ENCODE results near the gene KLF3. TPM values are rescaled to one million over a fixed set of nuclear protein-coding genes. Genes with fewer than 3 reads are reported as not detected.

KLF3 gene
- total and polyA plus RNA-seq, 2 donors from 2014 or later = 9.3 to 87.7 TPM

DNA sequence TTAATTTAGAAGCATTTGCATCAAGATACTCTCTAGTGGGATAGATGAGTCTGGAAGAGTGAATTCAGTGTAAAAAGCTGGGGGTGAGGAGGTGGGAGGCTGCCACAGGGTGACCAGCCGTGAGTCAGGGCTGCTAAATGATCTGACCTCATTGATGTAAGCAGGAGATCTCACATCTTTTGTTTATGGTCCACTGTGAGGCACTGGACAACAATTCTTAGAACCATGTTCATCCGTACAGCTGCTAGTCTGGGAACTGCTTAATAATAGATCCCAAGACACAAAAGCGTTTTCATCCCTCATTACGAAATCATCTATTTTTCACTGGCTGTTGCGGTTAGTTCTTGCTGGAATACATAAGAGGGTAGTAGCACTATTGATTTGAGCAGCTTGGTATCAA is 14.1 kb downstream of the KLF3 start:
- DNase-seq = no peak
- intact Hi-C loops (cut with DNase I) = loop anchor here (10.0 kb wide), 1 partner anchor 353 kb away; no protein-coding TSS in a partner anchor
- H3K27ac ChIP-seq (ENCODE audit: low read depth in 2 of 2, low read length in 2 of 2) = no peak overlapping the region
- TF ChIP-seq, protein P1, sequence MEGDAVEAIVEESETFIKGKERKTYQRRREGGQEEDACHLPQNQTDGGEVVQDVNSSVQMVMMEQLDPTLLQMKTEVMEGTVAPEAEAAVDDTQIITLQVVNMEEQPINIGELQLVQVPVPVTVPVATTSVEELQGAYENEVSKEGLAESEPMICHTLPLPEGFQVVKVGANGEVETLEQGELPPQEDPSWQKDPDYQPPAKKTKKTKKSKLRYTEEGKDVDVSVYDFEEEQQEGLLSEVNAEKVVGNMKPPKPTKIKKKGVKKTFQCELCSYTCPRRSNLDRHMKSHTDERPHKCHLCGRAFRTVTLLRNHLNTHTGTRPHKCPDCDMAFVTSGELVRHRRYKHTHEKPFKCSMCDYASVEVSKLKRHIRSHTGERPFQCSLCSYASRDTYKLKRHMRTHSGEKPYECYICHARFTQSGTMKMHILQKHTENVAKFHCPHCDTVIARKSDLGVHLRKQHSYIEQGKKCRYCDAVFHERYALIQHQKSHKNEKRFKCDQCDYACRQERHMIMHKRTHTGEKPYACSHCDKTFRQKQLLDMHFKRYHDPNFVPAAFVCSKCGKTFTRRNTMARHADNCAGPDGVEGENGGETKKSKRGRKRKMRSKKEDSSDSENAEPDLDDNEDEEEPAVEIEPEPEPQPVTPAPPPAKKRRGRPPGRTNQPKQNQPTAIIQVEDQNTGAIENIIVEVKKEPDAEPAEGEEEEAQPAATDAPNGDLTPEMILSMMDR (IDR thresholded peaks at IDR 0.05; ENCODE audit: borderline replicate concordance, extremely low read depth, insufficient read depth) = no peak
- FAIRE-seq = no peak
- H3K4me1 ChIP-seq (ENCODE audit: control insufficient read depth in 2 of 3, insufficient read depth in 2 of 3, low read depth in 1 of 3, low read length in 3 of 3) = peaks cover 6 to 29% (median 21%) of the 10 kb centered on the region in 3 donors
- no peaks in the 10 kb centered on the region for H3K27me3 ChIP-seq (ENCODE audit: control insufficient read depth, insufficient read depth, low read length)
- no peak overlapping the region for H3K4me3 ChIP-seq (ENCODE audit: low read length in 3 of 3)
- H3K9me3 ChIP-seq (ENCODE audit: control insufficient read depth in 2 of 3, insufficient read depth in 1 of 3, low read length in 3 of 3) = no peaks in the 10 kb centered on the region
- H3K36me3 ChIP-seq (ENCODE audit: control insufficient read depth in 2 of 3, insufficient read depth in 3 of 3, low read length in 3 of 3) = peaks cover 0 to 10% (median 8%) of the 10 kb centered on the region in 3 donors
- H3K9ac ChIP-seq (ENCODE audit: low read length in 3 of 3) = no peak overlapping the region

DNA sequence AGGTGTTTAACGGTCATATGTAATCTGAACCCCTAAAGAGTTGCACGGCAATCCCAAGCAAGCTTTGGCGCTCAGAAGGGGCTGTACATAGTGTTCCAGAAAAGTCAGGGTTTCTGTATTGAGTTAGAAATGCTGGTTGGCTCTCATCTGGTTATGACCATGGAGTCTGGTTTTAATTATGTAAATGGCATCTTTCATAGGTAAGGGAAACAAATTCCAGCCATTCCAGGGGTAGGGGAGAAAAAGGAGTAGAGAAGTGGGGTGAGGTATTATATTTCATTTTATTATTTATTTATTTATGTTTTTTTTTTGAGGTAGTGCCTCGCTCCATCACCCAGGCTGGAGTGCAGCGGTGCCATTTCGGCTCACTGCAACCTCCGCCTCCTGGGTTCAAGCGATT is 15.9 kb downstream of the KLF3 start:
- H3K4me1 ChIP-seq (ENCODE audit: control insufficient read depth in 2 of 3, insufficient read depth in 2 of 3, low read depth in 1 of 3, low read length in 3 of 3) = peaks cover 0 to 11% (median 9%) of the 10 kb centered on the region in 3 donors
- intact Hi-C loops (cut with DNase I) = loop anchor here (10.0 kb wide), 1 partner anchor 355 kb away; no protein-coding TSS in a partner anchor
- no peaks in the 10 kb centered on the region for H3K9me3 ChIP-seq (ENCODE audit: control insufficient read depth in 2 of 3, insufficient read depth in 1 of 3, low read length in 3 of 3)
- no peak overlapping the region for H3K27ac ChIP-seq (ENCODE audit: low read depth in 2 of 2, low read length in 2 of 2)
- H3K36me3 ChIP-seq (ENCODE audit: control insufficient read depth in 2 of 3, insufficient read depth in 3 of 3, low read length in 3 of 3) = peaks cover 0 to 10% (median 9%) of the 10 kb centered on the region in 3 donors
- TF ChIP-seq, protein P1 (IDR thresholded peaks at IDR 0.05; ENCODE audit: borderline replicate concordance, extremely low read depth, insufficient read depth) = no peak
- DNase-seq = no peak
- H3K4me3 ChIP-seq (ENCODE audit: low read length in 3 of 3) = no peak overlapping the region
- no peaks in the 10 kb centered on the region for H3K27me3 ChIP-seq (ENCODE audit: control insufficient read depth, insufficient read depth, low read length)
- H3K9ac ChIP-seq (ENCODE audit: low read length in 3 of 3) = no peak overlapping the region
- no peak for FAIRE-seq

DNA sequence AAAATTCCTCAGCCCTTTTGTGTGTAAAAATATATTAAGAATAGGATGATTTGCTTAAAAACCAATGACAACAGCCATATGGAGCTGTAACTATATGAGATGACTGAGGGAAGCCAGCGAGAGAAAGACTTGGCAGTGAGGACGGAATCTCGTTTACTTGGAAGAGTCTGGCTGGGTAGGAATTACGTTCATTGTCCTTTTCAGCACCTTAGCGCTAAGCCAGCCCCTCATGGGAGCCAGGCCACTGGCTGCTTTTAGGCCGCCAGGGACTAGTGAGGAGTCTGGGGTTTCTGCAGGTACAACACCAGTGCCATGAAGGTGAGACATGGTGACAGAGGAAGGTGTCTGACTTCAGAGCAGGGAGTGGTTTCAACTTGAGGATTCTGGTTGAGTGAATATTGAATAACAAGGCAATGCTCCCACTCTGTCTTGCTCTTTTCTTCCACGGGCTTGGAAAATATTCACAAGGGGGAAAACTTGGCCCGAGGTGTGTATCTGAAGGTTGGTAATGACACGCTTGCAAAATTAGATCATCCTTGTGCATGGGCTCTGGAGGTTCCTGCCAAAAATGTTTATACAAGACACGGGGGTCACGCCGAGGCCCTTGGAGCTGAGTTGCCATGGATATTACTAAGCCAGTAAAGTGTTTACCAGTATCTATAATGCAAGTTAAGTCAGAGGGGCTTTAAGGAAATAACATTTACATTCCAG is 17.4 kb downstream of the KLF3 start:
- Histone ChIP-seq H3K9ac (ENCODE audit: low read length in 3 of 3) (no peak overlapping the region), H3K4me1 (ENCODE audit: control insufficient read depth in 2 of 3, insufficient read depth in 2 of 3, low read depth in 1 of 3, low read length in 3 of 3) (peaks cover 0 to 5% (median 0%) of the 10 kb centered on the region in 3 donors), H3K27ac (ENCODE audit: low read depth in 2 of 2, low read length in 2 of 2) (no peak overlapping the region)

More for the DNA sequence above, 17.4 kb downstream of the KLF3 start:
- TF ChIP-seq, protein P1 (IDR thresholded peaks at IDR 0.05; ENCODE audit: borderline replicate concordance, extremely low read depth, insufficient read depth) = no peak
- no peak for FAIRE-seq
- Histone ChIP-seq H3K4me3 (ENCODE audit: low read length in 3 of 3) (no peak overlapping the region), H3K36me3 (ENCODE audit: control insufficient read depth in 2 of 3, insufficient read depth in 3 of 3, low read length in 3 of 3) (peaks cover 0 to 10% (median 9%) of the 10 kb centered on the region in 3 donors), H3K27me3 (ENCODE audit: control insufficient read depth, insufficient read depth, low read length) (no peaks in the 10 kb centered on the region), H3K9me3 (ENCODE audit: control insufficient read depth in 2 of 3, insufficient read depth in 1 of 3, low read length in 3 of 3) (no peaks in the 10 kb centered on the region)
- no peak for DNase-seq
- intact Hi-C loops (cut with DNase I) = no loop called here

Data from kidney (tissue), 14 donors.